OCI-LY1 (cell line): ENCODE results near the gene SIX4.

Source experiments
- H2AFZ ChIP-seq: fragments of 200-600 bp; sonication (generic), shearing (Covaris generic); 2 replicates; pipeline ENCODE4 v1.6.0; 2014; ENCODE audit warnings: antibody characterized with exemption, mild to moderate bottlenecking, low read length
- H3F3A ChIP-seq: fragments of 200-600 bp; sonication (generic), shearing (Covaris generic); 2 replicates; pipeline ENCODE4 v1.6.0; 2014; ENCODE audit warnings: mild to moderate bottlenecking, antibody characterized with exemption, low read length, moderate library complexity; ENCODE audit not compliant: insufficient read depth
- H3K27ac ChIP-seq: fragments of 200-600 bp; sonication (generic); 2 replicates; pipeline ENCODE4 v1.5.1; 2014; ENCODE audit warnings: low read length, mixed run types, mild to moderate bottlenecking, low read depth; ENCODE audit not compliant: poor library complexity, severe bottlenecking
- H3K27me3 ChIP-seq: fragments of 200-600 bp; sonication (generic); 2 replicates; pipeline ENCODE4 v1.6.0; 2014; ENCODE audit warnings: antibody characterized with exemption, mild to moderate bottlenecking, low read length, moderate library complexity; ENCODE audit not compliant: insufficient read depth
- H3K36me3 ChIP-seq: fragments of 200-600 bp; sonication (generic); 2 replicates; pipeline ENCODE4 v1.6.1; 2014; ENCODE audit warnings: mild to moderate bottlenecking, antibody characterized with exemption, low read length, moderate library complexity, mixed read lengths; ENCODE audit not compliant: insufficient read depth
- H3K4me1 ChIP-seq: fragments of 200-600 bp; sonication (generic); 2 replicates; pipeline ENCODE4 v1.5.1; 2014; ENCODE audit warnings: mild to moderate bottlenecking, low read length, moderate library complexity; ENCODE audit not compliant: insufficient read depth, severe bottlenecking
- H3K4me2 ChIP-seq: fragments of 200-600 bp; sonication (generic), shearing (Covaris generic); 2 replicates; pipeline ENCODE4 v1.6.1; 2014; ENCODE audit warnings: low read length
- H3K4me3 ChIP-seq: fragments of 200-600 bp; sonication (generic); 2 replicates; pipeline ENCODE4 v1.5.1; 2014; ENCODE audit warnings: low read length, low read depth, mild to moderate bottlenecking, mixed read lengths; ENCODE audit not compliant: poor library complexity, severe bottlenecking
- H3K79me2 ChIP-seq: fragments of 200-600 bp; shearing (Covaris generic); 2 replicates; pipeline ENCODE4 v1.6.1; 2016; ENCODE audit warnings: mixed run types, low read length, mixed read lengths; ENCODE audit not compliant: insufficient read depth
- H3K9ac ChIP-seq: fragments of 200-600 bp; sonication (generic), shearing (Covaris generic); 2 replicates; pipeline ENCODE4 v1.6.1; 2014; ENCODE audit warnings: mild to moderate bottlenecking, low read length, mixed read lengths
- H3K9me2 ChIP-seq: fragments of 200-600 bp; sonication (generic), shearing (Covaris generic); 2 replicates; pipeline ENCODE4 v1.6.1; 2014; ENCODE audit warnings: low read depth, mild to moderate bottlenecking, low read length, mixed read lengths
- H3K9me3 ChIP-seq: fragments of 200-600 bp; shearing (Covaris generic); 2 replicates; pipeline ENCODE4 v1.6.1; 2014; ENCODE audit warnings: low read length, mixed read lengths
- H4K20me1 ChIP-seq: fragments of 200-600 bp; sonication (generic), shearing (Covaris generic); 2 replicates; pipeline ENCODE4 v1.6.0; 2016; ENCODE audit warnings: mild to moderate bottlenecking, low read length; ENCODE audit not compliant: insufficient read depth
- EZH2 ChIP-seq: fragments of 200-600 bp; sonication (generic), shearing (Covaris generic); IDR thresholded peaks from 2 replicates; pipeline ENCODE4 v1.8.0; 2017; ENCODE audit warnings: borderline replicate concordance, mixed run types, mild to moderate bottlenecking, antibody characterized with exemption, low read length, moderate library complexity, mixed read lengths
- TF ChIP-seq, protein P1 (sequence below): fragments of 200-600 bp; sonication (generic), shearing (Covaris generic); IDR thresholded peaks from 2 replicates; pipeline ENCODE4 v1.5.1; 2017; ENCODE audit warnings: mild to moderate bottlenecking, antibody characterized with exemption, low read length, moderate library complexity, mixed read lengths

SIX4 gene

DNA sequence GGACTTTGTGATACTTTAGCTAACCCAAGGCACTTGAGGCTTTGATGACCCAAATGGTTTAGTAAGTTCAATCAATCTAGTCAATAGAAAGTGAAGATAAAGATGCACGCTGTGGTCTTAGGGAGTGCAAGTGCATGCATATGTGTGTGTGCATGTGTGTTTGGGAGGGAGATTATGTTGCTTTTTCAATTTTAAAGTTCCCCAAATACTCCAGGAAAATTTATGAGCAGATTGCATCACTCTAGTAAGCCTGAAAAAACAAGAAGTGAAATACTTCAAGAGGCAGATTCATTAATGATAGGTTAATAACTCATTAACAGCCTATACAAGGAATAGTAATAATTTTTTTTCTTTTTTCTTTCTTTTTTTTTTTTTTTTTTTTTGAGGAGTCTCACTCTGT, 62.4 kb downstream of the SIX4 start:
- Histone ChIP-seq H4K20me1 (no peaks in the 10 kb centered on the region), H3K4me1 (peaks cover 12% of the 10 kb centered on the region), H3K27ac (no peak overlapping the region), H3K9me3 (no peaks in the 10 kb centered on the region), H3K27me3 (no peaks in the 10 kb centered on the region), H3K36me3 (no peaks in the 10 kb centered on the region), H2AFZ (no peak overlapping the region), H3F3A (no peaks in the 10 kb centered on the region), H3K4me2 (no peak overlapping the region), H3K9ac (no peak overlapping the region), H3K4me3 (no peak overlapping the region), H3K9me2 (no peaks in the 10 kb centered on the region), H3K79me2 (no peaks in the 10 kb centered on the region)
- no peak for TF ChIP-seq EZH2
- TF ChIP-seq, protein P1, sequence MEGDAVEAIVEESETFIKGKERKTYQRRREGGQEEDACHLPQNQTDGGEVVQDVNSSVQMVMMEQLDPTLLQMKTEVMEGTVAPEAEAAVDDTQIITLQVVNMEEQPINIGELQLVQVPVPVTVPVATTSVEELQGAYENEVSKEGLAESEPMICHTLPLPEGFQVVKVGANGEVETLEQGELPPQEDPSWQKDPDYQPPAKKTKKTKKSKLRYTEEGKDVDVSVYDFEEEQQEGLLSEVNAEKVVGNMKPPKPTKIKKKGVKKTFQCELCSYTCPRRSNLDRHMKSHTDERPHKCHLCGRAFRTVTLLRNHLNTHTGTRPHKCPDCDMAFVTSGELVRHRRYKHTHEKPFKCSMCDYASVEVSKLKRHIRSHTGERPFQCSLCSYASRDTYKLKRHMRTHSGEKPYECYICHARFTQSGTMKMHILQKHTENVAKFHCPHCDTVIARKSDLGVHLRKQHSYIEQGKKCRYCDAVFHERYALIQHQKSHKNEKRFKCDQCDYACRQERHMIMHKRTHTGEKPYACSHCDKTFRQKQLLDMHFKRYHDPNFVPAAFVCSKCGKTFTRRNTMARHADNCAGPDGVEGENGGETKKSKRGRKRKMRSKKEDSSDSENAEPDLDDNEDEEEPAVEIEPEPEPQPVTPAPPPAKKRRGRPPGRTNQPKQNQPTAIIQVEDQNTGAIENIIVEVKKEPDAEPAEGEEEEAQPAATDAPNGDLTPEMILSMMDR: no peak
